CD14-positive monocyte (primary cell): ENCODE results near the gene PATZ1. TPM values are rescaled to one million over a fixed set of nuclear protein-coding genes. Genes with fewer than 3 reads are reported as not detected.

Source experiments
- DNase-seq, 3 donors: peaks; one replicate each; pipeline ENCODE4 v3.0.0-alpha.2; 2011 to 2022
- H2AFZ ChIP-seq: 2 replicates; pipeline ENCODE4 v1.6.0; 2012; ENCODE audit warnings: mild to moderate bottlenecking, low read depth, low read length, inconsistent platforms; ENCODE audit not compliant: insufficient read depth, poor library complexity, severe bottlenecking
- H3K27ac ChIP-seq, 2 donors: 1 replicate in 1 of 2; 2 replicates in 1 of 2; pipeline ENCODE4 v1.5.1; 2012 to 2013; ENCODE audit warnings: low read length in 2 of 2, control low read depth in 1 of 2, inconsistent platforms in 1 of 2, low read depth in 1 of 2, mild to moderate bottlenecking in 1 of 2
- H3K27me3 ChIP-seq, 2 donors: one replicate each; pipeline versions ENCODE4 v1.6.0 to v1.6.1; 2011 to 2013; ENCODE audit warnings: low read length in 2 of 2; ENCODE audit not compliant: control insufficient read depth in 2 of 2, insufficient read depth in 2 of 2
- H3K36me3 ChIP-seq, 2 donors: replicated peaks in 1 of 2; 1 replicate in 1 of 2; 2 replicates in 1 of 2; pipeline versions ENCODE4 v1.5.1 to v1.6.1; 2012 to 2013; ENCODE audit warnings: low read length in 2 of 2, control low read depth in 1 of 2, inconsistent platforms in 1 of 2, mild to moderate bottlenecking in 1 of 2; ENCODE audit not compliant: insufficient read depth in 2 of 2, control insufficient read depth in 1 of 2
- H3K4me1 ChIP-seq, 2 donors: 1 replicate in 1 of 2; 2 replicates in 1 of 2; pipeline versions ENCODE4 v1.5.1 to v1.6.1; 2012 to 2013; ENCODE audit warnings: low read length in 2 of 2, control low read depth in 1 of 2, inconsistent platforms in 1 of 2, mild to moderate bottlenecking in 1 of 2, moderate library complexity in 1 of 2; ENCODE audit not compliant: insufficient read depth in 2 of 2, control insufficient read depth in 1 of 2
- H3K4me2 ChIP-seq: replicated peaks from 2 replicates; pipeline ENCODE3; 2012; ENCODE audit warnings: low read length, moderate library complexity, mild to moderate bottlenecking; ENCODE audit not compliant: poor library complexity, severe bottlenecking; ENCODE audit errors: extremely low read depth
- H3K4me3 ChIP-seq, 3 experiments: fragments of 200-600 bp in 1 of 3; sonication (generic) in 1 of 3; replicated peaks in 1 of 3; 1 replicate in 2 of 3; 2 replicates in 1 of 3; pipeline ENCODE4 v1.5.1; 2011 to 2013; ENCODE audit warnings: low read length in 3 of 3, mild to moderate bottlenecking in 3 of 3, control low read depth in 2 of 3, low read depth in 2 of 3, inconsistent platforms in 1 of 3, moderate library complexity in 1 of 3
- H3K79me2 ChIP-seq: 2 replicates; pipeline ENCODE4 v1.6.0; 2012; ENCODE audit warnings: mild to moderate bottlenecking, control low read depth, inconsistent platforms, low read length, moderate library complexity; ENCODE audit not compliant: insufficient read depth
- H3K9ac ChIP-seq: 2 replicates; pipeline ENCODE4 v1.6.0; 2017; ENCODE audit warnings: low read length, mild to moderate bottlenecking; ENCODE audit not compliant: insufficient read depth, poor library complexity, severe bottlenecking
- H3K9me3 ChIP-seq, 2 donors: replicated peaks in 1 of 2; 1 replicate in 1 of 2; 2 replicates in 1 of 2; pipeline versions ENCODE4 v1.5.1 to v1.6.1; 2012 to 2013; ENCODE audit warnings: low read length in 2 of 2, control low read depth in 1 of 2; ENCODE audit not compliant: control insufficient read depth in 1 of 2, insufficient read depth in 1 of 2
- H4K20me1 ChIP-seq: 2 replicates; pipeline ENCODE4 v1.6.0; 2012; ENCODE audit warnings: mild to moderate bottlenecking, low read length, control low read depth, moderate library complexity; ENCODE audit not compliant: insufficient read depth
- H3K27ac Mint-ChIP-seq, 7 donors: one replicate each; pipeline ENCODE4 v1.8.0; 2020; ENCODE audit warnings: mild to moderate bottlenecking in 7 of 7, mixed read lengths in 7 of 7, moderate library complexity in 6 of 7, inconsistent platforms in 2 of 7
- H3K27me3 Mint-ChIP-seq, 3 donors: one replicate each; pipeline ENCODE4 v1.8.0; 2021 to 2022; ENCODE audit warnings: low read depth in 3 of 3, mild to moderate bottlenecking in 3 of 3, mixed read lengths in 3 of 3, moderate library complexity in 3 of 3, inconsistent platforms in 1 of 3
- H3K36me3 Mint-ChIP-seq, 2 donors: one replicate each; pipeline ENCODE4 v1.8.0; 2020; ENCODE audit warnings: mixed read lengths in 2 of 2, inconsistent platforms in 1 of 2, mild to moderate bottlenecking in 1 of 2
- H3K4me1 Mint-ChIP-seq: one replicate; pipeline ENCODE4 v1.8.0; 2020; ENCODE audit warnings: mild to moderate bottlenecking, mixed read lengths
- H3K4me3 Mint-ChIP-seq, 2 donors: one replicate each; pipeline ENCODE4 v1.8.0; 2020; ENCODE audit warnings: mild to moderate bottlenecking in 2 of 2, mixed read lengths in 2 of 2, moderate library complexity in 1 of 2
- H3K9me3 Mint-ChIP-seq, 7 donors: one replicate each; pipeline ENCODE4 v1.8.0; 2020 to 2022; ENCODE audit warnings: mixed read lengths in 7 of 7, mild to moderate bottlenecking in 6 of 7, moderate library complexity in 6 of 7, inconsistent platforms in 2 of 7
- WGBS: methylation state at CpG from one replicate; pipeline ENCODE4 v1.1.5; 2013; ENCODE audit warnings: missing lambda C conversion rate; ENCODE audit not compliant: insufficient coverage; 5-methylcytosine and 5-hydroxymethylcytosine counted together
- intact Hi-C, 2 donors: fragments of 100-400 bp; cut with micrococcal nuclease; formaldehyde crosslinking; loops; one replicate each; pipeline versions ENCODE4 v1.15.0 to v1.15.1; 2023
- polyA plus RNA-seq, 3 donors: library from polyadenylated mRNA; depleted of rRNA in 1 of 3; unstranded in 2 of 3; stranded (reverse) in 1 of 3; fragments of 300-500 nt in 2 of 3; fragments of >200 nt in 1 of 3; fragmentation: Illumina TruSeq in 2 of 3; gene quantifications; 1 replicate in 2 of 3; 2 replicates in 1 of 3; pipeline ENCODE4 v1.2.3, GENCODE V29; 2012 to 2021
- TF ChIP-seq, protein P1 (sequence below): fragments of 200-600 bp; IDR thresholded peaks from one replicate; pipeline ENCODE4 v1.8.0; 2022; ENCODE audit warnings: antibody characterized with exemption, mild to moderate bottlenecking

Gene PATZ1
- polyA plus RNA-seq, 3 donors, result 1.8 to 10.7 (median 2.0) TPM

DNA sequence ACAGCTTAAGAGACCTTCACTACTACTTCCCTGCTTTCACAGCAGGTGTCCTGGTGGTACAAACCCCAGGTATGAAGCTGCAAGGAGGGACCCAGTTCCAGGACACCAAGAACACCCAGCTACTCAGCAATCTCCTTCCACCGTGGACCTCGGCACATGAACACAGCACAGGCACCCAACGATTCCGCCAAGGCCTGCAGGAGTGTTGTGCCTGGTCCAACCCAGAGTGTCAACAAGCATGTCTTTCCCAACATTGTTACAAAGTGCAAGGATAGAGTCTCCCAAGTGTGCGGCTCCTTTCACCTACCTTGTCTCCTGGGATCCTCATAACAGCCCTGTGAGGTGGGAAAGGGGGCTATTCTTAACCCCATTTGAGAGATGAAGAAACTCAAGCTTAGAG lies 11.8 kb downstream of the PATZ1 start:
- Mint-ChIP-seq H3K36me3 (peaks cover 88 to 95% of the 10 kb centered on the region in 2 donors), H3K4me3 (no peak overlapping the region), H3K4me1 (peaks cover 3% of the 10 kb centered on the region), H3K27ac (no peak overlapping the region), H3K27me3 (peaks cover 0 to 4% (median 0%) of the 10 kb centered on the region in 3 donors), H3K9me3 (peaks cover 0 to 2% (median 0%) of the 10 kb centered on the region in 7 donors)
- H4K20me1 ChIP-seq, result peaks cover 31% of the 10 kb centered on the region
- no peak overlapping the region for H2AFZ ChIP-seq
- no peaks in the 10 kb centered on the region for H3K9me3 ChIP-seq
- H3K4me3 ChIP-seq, result no peak overlapping the region
- intact Hi-C loops, result no loop called here
- no peak overlapping the region for H3K9ac ChIP-seq
- H3K27me3 ChIP-seq, result no peaks in the 10 kb centered on the region
- peaks cover 90 to 95% of the 10 kb centered on the region in 2 donors for H3K36me3 ChIP-seq
- no peak overlapping the region for H3K4me2 ChIP-seq
- no peak for DNase-seq
- peak overlapping the region in 1 of 2 donors; percentile 12 for H3K27ac ChIP-seq
- 100% methylated on average over 4 of the region's 5 CpGs for WGBS
- peaks cover 6% of the 10 kb centered on the region for H3K79me2 ChIP-seq
- TF ChIP-seq, protein P1, sequence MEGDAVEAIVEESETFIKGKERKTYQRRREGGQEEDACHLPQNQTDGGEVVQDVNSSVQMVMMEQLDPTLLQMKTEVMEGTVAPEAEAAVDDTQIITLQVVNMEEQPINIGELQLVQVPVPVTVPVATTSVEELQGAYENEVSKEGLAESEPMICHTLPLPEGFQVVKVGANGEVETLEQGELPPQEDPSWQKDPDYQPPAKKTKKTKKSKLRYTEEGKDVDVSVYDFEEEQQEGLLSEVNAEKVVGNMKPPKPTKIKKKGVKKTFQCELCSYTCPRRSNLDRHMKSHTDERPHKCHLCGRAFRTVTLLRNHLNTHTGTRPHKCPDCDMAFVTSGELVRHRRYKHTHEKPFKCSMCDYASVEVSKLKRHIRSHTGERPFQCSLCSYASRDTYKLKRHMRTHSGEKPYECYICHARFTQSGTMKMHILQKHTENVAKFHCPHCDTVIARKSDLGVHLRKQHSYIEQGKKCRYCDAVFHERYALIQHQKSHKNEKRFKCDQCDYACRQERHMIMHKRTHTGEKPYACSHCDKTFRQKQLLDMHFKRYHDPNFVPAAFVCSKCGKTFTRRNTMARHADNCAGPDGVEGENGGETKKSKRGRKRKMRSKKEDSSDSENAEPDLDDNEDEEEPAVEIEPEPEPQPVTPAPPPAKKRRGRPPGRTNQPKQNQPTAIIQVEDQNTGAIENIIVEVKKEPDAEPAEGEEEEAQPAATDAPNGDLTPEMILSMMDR, result no peak
- no peaks in the 10 kb centered on the region for H3K4me1 ChIP-seq

DNA sequence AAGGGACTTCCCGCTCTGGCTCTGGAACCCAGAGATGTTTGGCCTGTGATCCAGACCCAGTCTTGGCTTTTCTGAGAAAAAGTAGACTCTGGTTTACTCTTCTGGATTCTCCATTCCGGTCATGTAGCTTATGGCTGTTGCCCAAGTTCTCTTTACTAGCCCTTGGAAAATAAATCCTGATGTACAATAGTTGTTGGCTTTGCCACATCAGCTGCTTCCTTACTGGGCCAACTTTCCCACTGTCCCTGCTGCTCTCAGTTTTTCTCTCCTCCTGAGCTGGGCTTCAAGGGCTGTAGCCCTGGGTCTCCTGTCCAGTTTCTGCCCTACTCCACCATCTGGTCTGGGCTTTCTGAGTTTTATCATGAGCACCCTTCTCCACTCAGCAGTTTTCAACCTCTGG lies 12.5 kb downstream of the PATZ1 start:
- Mint-ChIP-seq H3K27me3 (peaks cover 0 to 2% (median 0%) of the 10 kb centered on the region in 3 donors), H3K9me3 (peaks cover 0 to 2% (median 0%) of the 10 kb centered on the region in 7 donors), H3K27ac (peak overlapping the region in 3 of 7 donors; percentile 1 to 81 (median 62)), H3K36me3 (peaks cover 88 to 95% of the 10 kb centered on the region in 2 donors), H3K4me3 (no peak overlapping the region), H3K4me1 (no peaks in the 10 kb centered on the region)
- intact Hi-C loops, result no loop called here
- no peaks in the 10 kb centered on the region for H3K4me1 ChIP-seq
- H3K4me2 ChIP-seq, result no peak overlapping the region
- H3K36me3 ChIP-seq, result peaks cover 91 to 95% of the 10 kb centered on the region in 2 donors
- H3K27me3 ChIP-seq, result no peaks in the 10 kb centered on the region
- peak overlapping the region in 1 of 2 donors; percentile 12 for H3K27ac ChIP-seq
- TF ChIP-seq, protein P1, result no peak
- no peak overlapping the region for H3K4me3 ChIP-seq
- H2AFZ ChIP-seq, result no peak overlapping the region
- no peaks in the 10 kb centered on the region for H3K9me3 ChIP-seq
- peaks cover 6% of the 10 kb centered on the region for H3K79me2 ChIP-seq
- DNase-seq, result no peak
- peaks cover 26% of the 10 kb centered on the region for H4K20me1 ChIP-seq
- WGBS, result 87% methylated on average over 2 of the region's 2 CpGs
- no peak overlapping the region for H3K9ac ChIP-seq
